Breast epithelium (tissue), 3 donors: ENCODE measurements around the gene ZNF536.

Experiments used
- CTCF ChIP-seq, 3 donors: fragments of 450-650 bp; IDR thresholded peaks; one replicate each; pipeline ENCODE4 v1.5.1; 2016 to 2017; ENCODE audit warnings: antibody characterized with exemption in 3 of 3, mild to moderate bottlenecking in 3 of 3, moderate library complexity in 3 of 3
- POLR2A ChIP-seq: fragments of 450-650 bp; IDR thresholded peaks from one replicate; pipeline ENCODE4 v1.6.1; 2016; ENCODE audit warnings: antibody characterized with exemption, mild to moderate bottlenecking, moderate library complexity
- POLR2AphosphoS5 ChIP-seq, 3 donors: sonication (generic); formaldehyde crosslinking; IDR thresholded peaks; one replicate each; pipeline ENCODE4 v1.6.1; 2017; ENCODE audit warnings: antibody characterized with exemption in 3 of 3

GRCh38 chr19:30596268-30596667 is 224.1 kb downstream of the ZNF536 start:
- TF ChIP-seq CTCF (IDR thresholded peaks at IDR 0.05) (no peak), POLR2AphosphoS5 (IDR thresholded peaks at IDR 0.05) (no peak), POLR2A (no peak)
